RWPE2 (cell line): ENCODE measurements around the gene FOXN3.
A peak's percentile ranks its signal among the peaks of the same experiment; 100 is the strongest.

Experiments
- ATAC-seq: fragments of 200-7000 bp; cut with Tn5 transposase; 3 replicates; pipeline ENCODE4 v1.9.1; 2021; ENCODE audit warnings: low read depth
- DNase-seq: peaks from one replicate; pipeline ENCODE4 v3.0.0-alpha.2; 2020; ENCODE audit warnings: low spot score
- H3K27ac ChIP-seq: fragments of 450-650 bp; 2 replicates; pipeline ENCODE4 v1.5.1; 2017; ENCODE audit warnings: mild to moderate bottlenecking; ENCODE audit not compliant: poor library complexity, severe bottlenecking
- H3K27me3 ChIP-seq: fragments of 250-450 bp; sonication (Bioruptor Pico); 2 replicates; pipeline ENCODE4 v1.5.1; 2021; ENCODE audit warnings: mild to moderate bottlenecking, moderate library complexity; ENCODE audit not compliant: insufficient read depth, poor library complexity, severe bottlenecking
- H3K36me3 ChIP-seq: fragments of 250-450 bp; sonication (Bioruptor Pico); 2 replicates; pipeline ENCODE4 v1.5.1; 2020; ENCODE audit warnings: low read depth, mild to moderate bottlenecking, moderate library complexity
- H3K4me1 ChIP-seq: fragments of 250-450 bp; sonication (Bioruptor Pico); 2 replicates; pipeline ENCODE4 v1.5.1; 2021; ENCODE audit warnings: mild to moderate bottlenecking, moderate library complexity; ENCODE audit not compliant: insufficient read depth, poor library complexity, severe bottlenecking
- H3K4me3 ChIP-seq: fragments of 250-450 bp; sonication (Bioruptor Pico); 2 replicates; pipeline ENCODE4 v1.5.1; 2021; ENCODE audit warnings: mild to moderate bottlenecking, moderate library complexity; ENCODE audit not compliant: severe bottlenecking
- H3K9me3 ChIP-seq: fragments of 250-450 bp; sonication (Bioruptor Pico); 2 replicates; pipeline ENCODE4 v1.5.1; 2021; ENCODE audit warnings: mild to moderate bottlenecking, moderate library complexity; ENCODE audit not compliant: severe bottlenecking
- CTCF ChIP-seq: fragments of 450-650 bp; IDR thresholded peaks from one replicate; pipeline ENCODE4 v1.5.1; 2017; ENCODE audit warnings: mild to moderate bottlenecking, moderate library complexity; ENCODE audit not compliant: poor library complexity, severe bottlenecking

Gene FOXN3

GRCh38 chr14:89391556-89391955, 25.5 kb downstream of the FOXN3 start:
- Histone ChIP-seq H3K9me3 (no peaks in the 10 kb centered on the region), H3K4me3 (no peak overlapping the region), H3K27me3 (no peaks in the 10 kb centered on the region), H3K4me1 (no peaks in the 10 kb centered on the region), H3K36me3 (no peaks in the 10 kb centered on the region), H3K27ac (no peak overlapping the region)
- DNase-seq (no peak), ATAC-seq (no peak)
- TF ChIP-seq CTCF: no peak

DNA sequence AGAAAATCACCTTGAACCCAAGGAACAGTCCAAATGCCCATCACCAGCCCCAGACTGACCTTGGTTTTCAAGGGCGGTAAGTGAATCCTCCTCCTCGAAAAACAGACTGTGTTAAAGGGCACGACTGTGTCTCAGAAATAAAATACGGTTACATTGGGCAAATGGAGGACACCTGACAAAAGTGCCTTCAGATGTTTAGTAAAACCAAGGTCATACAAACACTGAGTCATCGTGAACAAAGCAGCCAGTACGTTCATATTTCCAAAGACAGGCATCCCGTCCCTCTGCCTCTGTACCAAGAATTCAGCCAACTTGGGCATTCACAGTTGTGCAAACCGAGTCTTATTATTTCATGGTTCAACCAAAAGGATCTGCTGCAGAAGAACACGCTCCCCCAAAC, 25.9 kb downstream of the FOXN3 start:
- no peak for TF ChIP-seq CTCF
- ATAC-seq: no peak
- no peak for DNase-seq

GRCh38 chr14:89388853-89389252, 28.2 kb downstream of the FOXN3 start:
- no peak overlapping the region for H3K4me3 ChIP-seq
- H3K4me1 ChIP-seq: no peaks in the 10 kb centered on the region
- no peaks in the 10 kb centered on the region for H3K36me3 ChIP-seq
- no peak overlapping the region for H3K27ac ChIP-seq
- ATAC-seq (0 out of 3 replicates have a peak, but pooled peaks have one; percentile 32), DNase-seq (no peak)
- peak; percentile 36 for TF ChIP-seq CTCF
- no peaks in the 10 kb centered on the region for H3K9me3 ChIP-seq
- no peaks in the 10 kb centered on the region for H3K27me3 ChIP-seq

More for the DNA sequence above, 25.9 kb downstream of the FOXN3 start:
- H3K4me3 ChIP-seq: no peak overlapping the region
- H3K27ac ChIP-seq: no peak overlapping the region
- no peaks in the 10 kb centered on the region for H3K4me1 ChIP-seq
- H3K9me3 ChIP-seq: no peaks in the 10 kb centered on the region
- H3K27me3 ChIP-seq: no peaks in the 10 kb centered on the region
- H3K36me3 ChIP-seq: no peaks in the 10 kb centered on the region

DNA sequence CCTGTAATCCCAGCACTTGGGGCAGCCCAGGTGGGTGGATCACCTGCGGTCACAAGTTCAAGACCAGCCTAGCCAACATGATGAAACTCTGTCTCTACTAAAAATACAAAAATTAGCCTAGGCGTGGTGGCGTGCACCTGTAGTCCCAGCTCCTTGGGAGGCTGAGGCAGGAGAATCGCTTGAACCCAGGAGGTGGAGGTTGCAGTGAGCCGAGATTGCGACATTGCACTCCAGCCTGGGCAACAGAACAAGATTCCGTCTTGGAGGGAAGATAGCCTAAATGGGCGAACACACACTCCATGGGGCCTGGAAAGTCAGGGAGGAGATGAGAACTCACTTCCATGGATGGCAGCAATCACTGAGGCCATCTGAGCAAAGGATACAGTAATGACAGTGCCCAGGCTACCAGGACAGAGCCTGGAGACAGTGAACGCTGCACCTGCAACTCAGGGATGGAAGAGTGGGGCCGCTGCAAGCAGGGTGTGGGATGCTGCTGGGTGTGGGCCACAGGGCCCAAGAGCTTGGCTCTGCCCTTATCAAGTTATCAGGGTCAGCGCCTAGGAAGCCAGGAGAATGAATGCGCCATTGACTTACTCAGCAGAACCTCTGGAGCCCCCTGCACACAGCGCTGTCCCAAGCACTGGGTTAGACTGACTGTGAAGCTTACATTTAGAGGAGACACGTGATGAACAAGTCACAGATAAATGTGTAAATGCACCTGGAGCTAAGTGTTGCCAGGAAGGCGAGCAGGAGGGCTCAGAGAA, 28.9 kb downstream of the FOXN3 start:
- TF ChIP-seq CTCF: no peak
- no peak overlapping the region for H3K27ac ChIP-seq
- no peaks in the 10 kb centered on the region for H3K27me3 ChIP-seq
- no peaks in the 10 kb centered on the region for H3K4me1 ChIP-seq
- DNase-seq (no peak), ATAC-seq (no peak)
- no peaks in the 10 kb centered on the region for H3K9me3 ChIP-seq
- H3K4me3 ChIP-seq: no peak overlapping the region
- H3K36me3 ChIP-seq: no peaks in the 10 kb centered on the region

DNA sequence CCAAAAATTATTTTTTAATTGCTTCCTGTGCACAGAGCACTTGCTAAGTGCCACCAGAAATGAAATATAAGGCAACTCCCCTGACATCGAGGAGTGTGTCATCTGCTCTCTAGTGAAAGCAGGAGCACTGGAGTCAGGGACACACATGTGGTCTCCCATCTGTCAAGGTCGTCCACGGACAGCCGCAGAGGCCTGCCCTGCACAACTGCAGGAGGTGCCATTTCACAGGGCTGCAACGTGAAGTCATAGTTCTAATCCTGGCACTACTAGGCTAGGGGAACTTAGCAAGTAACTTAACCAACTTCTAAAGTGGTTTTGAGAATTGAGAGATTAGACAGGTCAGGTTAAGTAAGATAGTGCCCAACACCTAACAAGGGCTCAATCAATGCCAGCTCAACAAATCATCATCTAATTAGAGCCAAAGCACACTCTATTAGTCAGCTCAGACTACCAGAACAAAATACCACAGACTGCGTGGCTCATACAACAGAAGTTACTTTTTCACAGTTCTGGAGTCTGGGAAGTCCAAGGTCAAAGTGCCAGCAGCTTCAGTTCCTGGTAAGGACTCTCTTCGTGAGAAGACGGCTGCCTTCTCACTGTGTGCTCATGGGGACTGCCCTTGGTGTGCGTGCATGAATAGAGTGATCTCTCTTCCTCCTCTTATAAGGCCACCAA, 30.7 kb downstream of the FOXN3 start:
- no peaks in the 10 kb centered on the region for H3K36me3 ChIP-seq
- DNase-seq: no peak
- ATAC-seq: peak; percentile 41; the same call in 2 of the 3 replicates
- H3K27me3 ChIP-seq: no peaks in the 10 kb centered on the region
- no peak overlapping the region for H3K27ac ChIP-seq
- no peak for TF ChIP-seq CTCF
- no peak overlapping the region for H3K4me3 ChIP-seq
- H3K4me1 ChIP-seq: no peaks in the 10 kb centered on the region
- H3K9me3 ChIP-seq: no peaks in the 10 kb centered on the region
